NK-92 (cell line): ENCODE measurements around the gene DEFB124.
"Not testable (repeated sequence)": the region's sequence is repeated elsewhere in the genome, so short reads cannot be mapped to it uniquely, and the experiment has no call there.

Experiments used
- DNase-seq: peaks from one replicate; lab custom pipeline; 2025; ENCODE audit not compliant: unreplicated experiment; lab: John Stamatoyannopoulos, UW

Gene DEFB124

DNA sequence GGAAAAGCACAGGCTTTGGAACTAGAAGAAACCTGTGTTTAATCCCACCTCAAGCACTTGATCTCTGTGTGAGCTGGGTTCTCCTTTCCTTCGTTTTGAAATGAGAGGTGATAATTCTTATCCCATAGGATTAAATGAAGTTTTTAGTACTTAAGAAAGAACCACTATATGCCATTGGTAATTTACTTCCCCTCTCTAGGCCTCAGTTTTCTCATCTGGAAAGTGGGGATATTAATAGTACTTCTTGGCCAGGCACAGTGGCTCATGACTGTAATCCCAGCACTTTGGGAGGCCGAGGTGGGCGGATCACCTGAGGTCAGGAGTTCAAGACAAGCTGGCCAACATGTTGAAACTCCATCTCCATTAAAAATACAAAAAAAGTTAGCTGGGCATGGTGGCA, 14.2 kb upstream of the DEFB124 start:
- DNase-seq: no peak

DNA sequence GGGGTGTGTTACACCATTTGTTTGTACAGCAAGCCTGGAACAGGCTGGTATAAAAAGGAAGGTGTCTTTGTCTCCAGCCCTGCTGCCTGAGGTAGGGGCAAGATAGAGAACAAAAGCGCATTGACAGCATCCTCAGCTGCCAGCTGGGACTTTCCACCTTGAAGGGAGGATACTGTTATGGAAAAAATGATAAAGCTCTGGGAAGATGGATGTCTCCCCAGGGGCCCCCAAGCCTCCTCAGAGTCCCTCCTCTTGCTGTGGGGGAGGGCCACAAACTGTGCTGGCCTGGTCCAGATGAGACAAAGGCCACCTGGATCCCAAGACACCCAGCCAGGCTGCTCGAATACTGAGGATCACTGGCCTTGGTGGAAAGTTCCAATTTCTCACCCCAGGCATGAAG, 13.2 kb upstream of the DEFB124 start:
- no peak for DNase-seq

DNA sequence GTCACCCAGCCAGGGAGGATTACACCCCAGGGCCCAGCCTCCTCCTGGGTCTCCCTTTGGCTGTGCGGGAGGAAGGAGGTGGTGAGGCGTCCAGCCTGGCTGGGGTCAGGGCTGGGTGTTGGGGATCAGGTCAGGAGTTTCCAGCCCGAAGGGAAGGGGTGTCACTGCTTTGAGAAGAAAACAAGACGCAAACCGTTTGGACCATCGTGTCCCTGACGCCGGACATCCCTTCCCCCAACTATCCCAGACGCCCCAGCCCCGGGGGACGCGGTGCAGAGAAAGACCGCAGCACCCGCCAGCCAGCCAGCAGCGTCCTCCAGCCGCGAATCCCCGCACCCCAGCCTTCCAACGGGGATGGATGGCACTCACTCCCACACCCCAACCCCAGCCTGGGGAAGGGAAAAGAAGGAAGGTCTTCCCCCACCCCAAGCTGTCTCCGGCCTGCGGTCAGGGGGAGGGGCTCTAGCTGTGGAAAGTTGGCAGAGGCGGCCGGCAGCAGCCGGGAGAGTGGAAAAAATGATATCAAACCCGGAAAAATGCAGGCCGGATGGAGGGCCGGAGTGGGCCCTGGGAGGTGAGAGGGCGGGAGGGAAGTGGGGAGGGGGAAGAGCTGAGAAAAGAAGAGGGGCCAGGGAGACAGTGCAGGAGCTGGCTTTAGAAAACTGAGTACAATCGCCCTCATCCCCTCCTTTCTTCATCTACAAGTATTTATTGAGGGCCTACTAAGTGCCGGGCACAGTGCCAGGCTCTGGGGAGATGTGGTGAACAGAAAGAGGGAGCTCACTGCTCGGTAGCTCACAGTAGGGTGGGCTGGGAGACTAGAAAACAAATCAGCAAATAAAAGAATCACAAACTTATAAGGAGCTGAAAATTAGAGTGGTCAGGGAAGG, 10.8 kb upstream of the DEFB124 start:
- DNase-seq: no peak

DNA sequence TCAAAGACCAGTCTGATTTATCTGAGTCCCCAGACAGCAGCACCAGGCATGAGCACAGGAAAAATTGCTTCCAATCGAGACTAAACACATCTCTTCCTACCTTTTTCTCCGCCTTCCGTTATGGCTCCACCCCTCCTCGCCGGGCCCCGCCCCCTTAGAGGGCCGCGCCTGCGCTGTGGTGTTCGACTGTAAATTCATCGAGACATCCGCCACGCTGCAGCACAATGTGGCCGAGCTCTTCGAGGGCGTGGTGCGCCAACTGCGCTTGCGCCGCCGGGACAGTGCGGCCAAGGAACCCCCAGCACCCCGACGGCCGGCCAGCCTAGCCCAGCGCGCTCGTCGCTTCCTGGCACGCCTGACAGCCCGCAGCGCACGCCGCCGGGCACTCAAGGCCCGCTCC, 9.1 kb upstream of the DEFB124 start:
- DNase-seq: no peak

DNA sequence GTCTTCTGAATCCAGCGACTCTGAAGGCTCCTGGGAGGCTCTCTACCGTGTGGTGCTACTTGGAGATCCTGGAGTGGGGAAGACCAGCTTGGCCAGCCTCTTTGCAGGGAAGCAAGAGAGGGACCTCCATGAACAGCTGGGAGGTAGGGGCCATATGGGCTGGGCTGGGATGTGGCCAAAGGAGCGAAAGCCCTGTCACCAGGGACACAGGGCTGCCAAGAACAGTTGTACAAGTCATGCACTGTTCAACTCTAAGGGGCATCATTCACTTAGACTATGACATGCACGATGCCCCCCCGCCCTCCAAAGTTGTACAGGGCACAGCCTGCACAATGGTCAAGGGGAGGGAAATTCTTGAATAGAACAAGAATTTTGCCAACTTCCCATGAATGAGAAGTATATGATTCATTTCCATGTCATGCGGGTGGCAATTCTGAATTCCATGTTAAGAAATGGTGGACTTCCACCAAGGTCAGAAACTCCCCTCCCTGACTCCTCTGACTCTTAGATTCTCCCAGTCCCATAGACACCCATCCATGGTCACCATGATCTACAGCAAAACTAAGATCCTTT, 1.8 kb upstream of the DEFB124 start:
- DNase-seq: no peak

DNA sequence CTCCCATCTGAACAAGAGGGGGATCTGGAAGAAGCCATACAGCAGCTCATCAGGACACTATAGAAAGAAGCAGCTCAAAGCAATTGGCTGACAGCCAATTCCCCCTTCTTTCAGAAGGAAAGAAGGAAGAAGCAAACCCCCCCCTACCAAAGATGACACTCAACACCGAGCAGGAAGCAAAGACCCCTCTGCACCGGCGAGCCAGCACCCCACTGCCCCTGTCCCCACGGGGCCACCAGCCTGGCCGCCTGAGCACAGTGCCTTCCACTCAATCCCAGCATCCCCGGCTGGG, 1.3 kb upstream of the DEFB124 start:
- DNase-seq: no peak

DNA sequence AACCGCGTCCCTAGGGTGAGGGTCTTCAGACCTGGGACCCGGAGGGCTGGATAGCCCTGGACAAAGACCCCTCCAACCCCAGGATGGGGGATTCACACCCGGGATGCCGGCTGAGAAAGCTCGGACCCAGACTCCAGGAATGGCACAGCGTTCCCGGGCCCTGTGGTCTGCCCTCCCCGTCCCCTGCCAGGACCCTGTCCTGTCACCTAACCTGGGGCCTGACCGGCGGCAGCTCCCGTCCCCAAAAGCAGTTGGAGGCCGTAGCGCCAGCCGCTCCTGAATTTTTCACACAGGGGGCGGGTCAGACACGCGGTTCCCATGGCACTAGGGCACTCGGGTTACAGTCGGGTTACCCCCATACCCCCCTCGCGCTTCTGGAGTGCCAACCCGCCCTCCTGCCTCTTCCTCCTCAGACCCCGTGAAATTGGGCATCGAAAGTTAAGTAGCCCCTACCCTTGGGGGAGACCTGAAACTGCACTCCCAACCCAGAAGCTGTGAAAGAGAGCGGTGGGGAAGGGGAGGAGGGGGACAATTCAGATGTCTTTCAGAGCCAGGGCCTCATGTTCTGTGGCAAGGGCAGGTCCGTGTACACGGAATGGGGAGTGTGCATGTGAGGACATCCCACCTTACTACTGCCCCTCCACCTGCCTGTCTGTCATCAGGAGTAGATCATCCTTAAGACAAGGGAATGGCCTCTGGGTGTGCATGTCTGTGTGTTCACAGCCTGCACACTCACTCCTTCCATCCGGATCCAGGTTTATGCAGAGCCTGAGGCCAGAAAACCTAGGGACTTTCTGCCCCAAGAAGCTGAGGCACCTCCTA, 756 bp upstream of the DEFB124 start:
- no peak for DNase-seq

DNA sequence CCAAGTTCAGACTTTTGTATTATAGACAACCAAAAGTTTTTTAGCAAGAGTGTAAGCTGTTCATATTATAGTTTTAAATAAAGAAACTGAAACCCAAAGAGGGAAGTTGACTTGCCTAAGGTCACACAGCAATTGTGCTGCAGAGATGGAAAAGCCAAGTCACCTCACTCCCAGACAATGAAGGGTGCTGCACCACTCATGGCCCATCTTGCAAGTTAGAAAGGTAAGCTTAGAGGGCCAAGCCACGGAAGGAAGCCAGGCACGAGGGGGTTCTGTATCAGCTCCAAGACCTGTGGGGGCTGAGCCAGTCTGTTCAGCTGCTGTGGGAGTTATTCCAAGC, 860 bp downstream of the DEFB124 start:
- DNase-seq: no peak

DNA sequence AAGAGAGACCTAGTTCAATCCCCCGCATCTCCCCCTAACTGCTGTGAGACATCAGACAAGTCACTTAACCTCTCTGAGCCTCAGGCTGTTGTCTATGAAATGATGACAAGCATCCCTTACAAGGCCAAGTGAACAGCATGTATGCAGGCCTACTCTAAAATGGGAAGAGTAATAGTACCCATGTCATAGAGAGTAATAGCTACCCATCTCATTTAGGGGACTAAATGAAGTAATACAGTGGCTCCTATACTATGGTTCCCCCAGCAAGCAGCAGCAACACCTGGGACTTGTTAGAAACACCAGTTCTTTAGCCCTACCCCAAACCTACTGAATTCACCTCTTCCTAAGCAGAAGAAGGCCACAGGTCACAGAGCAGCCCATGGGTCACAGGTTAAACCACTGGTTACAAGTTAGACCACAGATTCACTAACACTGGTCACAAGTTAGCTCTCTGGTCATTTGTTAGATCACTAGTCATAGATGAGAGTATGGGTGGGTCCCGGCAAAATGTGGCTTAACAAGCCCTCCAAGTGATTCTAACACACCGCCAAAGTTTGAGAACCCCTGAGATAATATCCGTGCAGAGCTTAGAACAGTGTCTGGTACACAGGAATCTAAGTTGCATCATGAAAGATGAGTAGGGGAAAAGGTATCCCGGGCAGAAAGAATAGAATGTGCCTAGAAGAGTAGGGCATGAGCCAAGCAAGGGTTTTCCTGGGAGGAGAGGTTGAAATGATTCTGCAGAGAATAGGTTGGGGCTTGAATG, 1.4 kb downstream of the DEFB124 start:
- no peak for DNase-seq

DNA sequence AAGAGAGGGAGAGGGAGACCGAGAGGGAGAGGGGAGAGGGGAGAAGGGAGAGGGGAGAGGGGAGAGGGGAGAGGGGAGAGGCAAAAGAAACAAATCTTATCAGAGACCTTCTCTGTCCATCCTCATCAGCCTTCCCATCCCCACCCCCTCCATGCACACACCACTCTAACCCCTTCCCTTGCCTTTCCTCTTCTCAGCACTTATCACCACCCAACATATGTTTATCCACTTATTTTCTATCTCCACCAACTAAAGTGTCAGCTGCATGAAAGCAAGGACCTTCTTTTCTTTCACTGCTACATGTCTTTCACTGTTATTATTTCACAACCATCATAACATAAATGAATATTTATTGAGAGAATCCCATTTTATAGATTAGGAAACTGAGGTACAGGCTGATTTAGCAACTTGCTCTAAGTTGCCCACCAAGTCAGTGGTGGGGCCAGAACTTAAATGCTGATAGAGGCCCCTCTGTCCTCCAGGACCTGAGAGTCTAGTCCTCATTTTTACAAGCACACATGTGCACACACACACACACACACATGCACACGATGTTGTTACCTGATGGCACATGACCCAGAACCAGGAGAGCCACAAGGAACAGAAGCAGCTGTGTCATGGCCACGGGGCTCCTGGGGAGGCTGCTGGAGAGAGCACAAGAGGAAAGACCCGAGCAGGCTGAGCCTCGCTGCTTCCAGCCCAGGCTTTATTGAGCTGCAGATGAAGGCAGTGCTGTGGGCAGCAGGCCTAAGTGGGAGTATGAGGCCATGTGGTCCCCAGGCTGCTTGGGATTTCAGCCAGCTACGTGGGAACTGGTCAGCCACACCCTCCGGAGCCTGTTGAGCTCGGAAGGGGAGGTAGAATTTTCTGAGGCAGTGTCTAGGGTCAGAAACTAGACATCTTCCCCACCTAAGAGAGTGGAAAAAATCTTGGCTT, 2.3 kb downstream of the DEFB124 start:
- DNase-seq: no peak

DNA sequence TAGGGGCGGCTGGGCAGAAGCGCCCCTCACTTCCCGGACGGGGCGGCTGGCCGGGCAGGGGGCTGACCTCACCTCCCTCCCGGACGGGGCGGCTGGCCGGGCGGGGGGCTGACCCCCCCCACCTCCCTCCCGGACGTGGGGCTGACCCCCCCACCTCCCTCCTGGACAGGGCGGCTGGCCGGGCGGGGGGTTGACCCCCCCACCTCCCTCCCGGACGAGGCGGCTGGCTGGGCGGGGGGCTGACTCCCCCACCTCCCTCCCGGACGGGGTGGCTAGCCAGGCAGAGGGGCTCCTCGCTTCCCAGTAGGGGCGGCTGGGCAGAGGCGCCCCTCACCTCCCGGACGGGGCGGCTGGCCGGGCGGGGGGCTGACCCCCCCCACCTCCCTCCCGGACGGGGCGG, 4.0 kb downstream of the DEFB124 start:
- DNase-seq: not testable (repeated sequence)

DNA sequence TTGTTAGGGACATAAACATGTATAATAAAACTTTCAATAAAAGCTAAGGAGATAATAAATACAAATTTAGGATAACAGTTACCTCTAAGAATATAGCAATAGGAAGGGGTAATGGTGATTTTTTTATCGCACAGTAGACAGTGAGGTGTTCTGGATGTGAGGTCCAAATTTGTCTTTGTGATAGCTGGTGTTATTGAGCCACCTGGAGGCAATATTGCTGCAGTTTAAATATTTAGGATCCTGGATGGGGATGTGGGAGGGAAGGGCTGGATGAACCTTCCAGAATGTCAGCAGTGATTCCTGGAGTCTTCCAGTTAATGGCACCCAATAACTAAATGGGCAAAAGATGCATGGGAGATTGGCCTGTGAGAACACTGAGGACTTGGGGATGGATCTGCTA, 20.6 kb downstream of the DEFB124 start:
- no peak for DNase-seq

DNA sequence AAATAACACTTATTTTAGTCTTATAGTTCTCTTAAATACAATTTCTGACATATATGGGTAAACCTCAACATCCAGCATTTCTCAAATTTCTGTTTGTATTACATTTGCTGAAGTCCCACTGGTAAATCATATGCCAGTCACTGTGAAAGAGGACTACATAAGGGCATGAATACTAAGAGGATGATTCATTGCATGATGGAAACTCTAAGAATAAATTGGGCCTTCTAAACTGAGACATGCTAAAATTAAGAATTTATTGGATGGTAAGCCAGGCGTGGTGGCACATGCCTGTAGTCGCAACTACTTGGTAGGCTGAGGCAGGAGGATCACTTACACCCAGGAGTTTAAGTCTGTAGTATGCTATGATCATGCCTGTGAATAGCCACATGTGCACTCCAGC, 22.4 kb downstream of the DEFB124 start:
- no peak for DNase-seq

DNA sequence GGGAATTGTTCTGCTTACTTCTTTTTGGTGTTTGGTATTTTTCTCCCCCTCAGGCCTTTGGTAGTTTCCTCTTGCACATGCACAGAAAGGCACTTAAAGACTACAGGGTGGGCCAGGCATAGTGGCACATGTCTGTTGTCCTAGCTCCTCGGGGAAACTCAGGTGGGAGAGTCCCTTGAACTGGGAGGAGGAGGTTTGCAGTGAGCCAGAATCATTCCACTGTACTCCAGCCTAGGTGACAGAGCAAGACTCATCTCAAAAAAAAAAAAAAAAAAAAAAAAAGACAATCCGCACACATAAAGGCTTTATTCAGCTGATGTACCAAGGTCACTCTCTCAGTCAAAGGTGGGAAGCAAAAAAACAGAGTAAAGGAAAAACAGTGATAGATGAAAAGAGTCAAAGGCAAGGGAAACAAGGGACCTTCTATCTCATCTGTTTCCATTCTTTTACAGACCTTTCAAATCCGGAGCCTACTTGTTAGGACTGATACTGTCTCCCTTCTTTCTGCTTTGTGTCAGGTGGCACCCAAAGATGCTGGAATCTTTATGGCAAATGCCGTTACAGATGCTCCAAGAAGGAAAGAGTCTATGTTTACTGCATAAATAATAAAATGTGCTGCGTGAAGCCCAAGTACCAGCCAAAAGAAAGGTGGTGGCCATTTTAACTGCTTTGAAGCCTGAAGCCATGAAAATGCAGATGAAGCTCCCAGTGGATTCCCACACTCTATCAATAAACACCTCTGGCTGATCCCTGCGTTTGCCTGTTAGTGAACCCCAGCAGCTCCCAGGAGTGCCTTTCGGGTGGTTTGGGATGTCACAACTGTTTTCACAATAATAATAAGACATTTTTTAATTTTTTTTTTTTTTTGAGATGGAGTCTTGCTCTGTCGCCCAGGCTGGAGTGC, 25.2 kb downstream of the DEFB124 start:
- no peak for DNase-seq

DNA sequence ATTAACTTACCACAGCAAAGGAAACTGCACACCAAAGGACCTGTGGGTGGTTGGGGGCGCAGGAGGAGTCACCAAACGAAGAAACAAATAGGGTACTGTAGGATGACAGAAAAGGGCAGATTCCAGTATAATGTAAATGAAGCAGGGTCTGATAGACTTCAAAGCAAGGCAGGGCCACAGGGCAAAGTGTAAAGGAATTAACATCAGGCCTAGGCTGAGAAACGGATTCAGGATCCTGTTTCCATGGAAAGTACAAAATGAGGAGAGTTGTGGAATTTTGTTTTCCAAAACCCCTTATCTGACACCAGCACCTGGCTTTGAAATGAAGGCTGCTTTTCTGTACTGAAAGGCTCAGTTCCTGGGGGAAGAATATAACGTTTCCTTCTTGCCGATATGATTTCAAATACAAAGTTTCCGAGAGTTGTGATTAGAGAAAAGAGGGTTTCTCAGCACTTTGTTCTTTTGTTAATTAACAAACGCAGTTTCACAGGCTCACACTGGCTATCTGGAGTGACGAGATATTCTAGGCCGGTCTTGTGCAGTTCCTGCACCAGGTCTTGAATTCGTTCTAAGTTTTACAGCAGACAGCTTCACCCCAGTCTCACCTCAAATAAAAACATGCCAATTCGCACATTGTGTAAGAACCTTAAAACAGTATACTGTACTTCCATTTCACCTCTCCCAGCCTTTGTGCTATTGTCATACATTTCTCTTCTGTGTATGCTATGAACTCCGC, 28.7 kb downstream of the DEFB124 start:
- no peak for DNase-seq

DNA sequence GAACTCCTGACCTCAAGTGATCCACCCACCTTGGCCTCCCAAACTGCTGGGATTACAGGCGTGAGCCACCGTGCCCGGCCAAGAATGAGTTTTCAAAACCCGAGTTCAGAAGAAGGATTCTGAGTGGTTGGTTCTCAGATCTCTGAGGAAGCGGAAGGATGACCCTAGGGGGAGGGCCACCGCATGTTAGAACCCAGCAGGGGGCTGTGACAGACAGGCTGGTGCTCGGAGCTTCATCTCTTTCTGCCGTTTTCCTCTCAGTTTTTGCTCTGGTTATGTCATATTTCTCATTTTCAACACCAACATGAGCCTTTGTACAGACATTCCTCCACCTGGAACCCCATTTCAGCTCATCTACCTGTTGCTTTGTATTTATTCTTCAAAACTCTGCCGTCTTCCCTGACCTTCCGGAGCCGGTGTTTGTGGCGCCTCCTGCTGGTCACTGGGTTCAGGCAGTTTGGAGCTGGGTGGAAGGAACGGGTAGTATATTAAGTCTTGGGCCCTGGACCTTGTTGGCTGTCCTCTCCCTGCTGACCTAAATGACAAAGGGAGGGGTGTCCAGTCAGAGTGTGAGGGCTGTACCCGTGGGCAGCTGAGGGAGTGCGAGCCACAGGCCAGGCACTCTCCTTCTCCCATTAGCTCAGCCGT, 34.8 kb downstream of the DEFB124 start, which contains the start of gene DEFB123:
Gene DEFB123, plus strand, starts transcription at position 621 of the 648 bp plus-strand sequence. CDS start 67 bp downstream, outside the sequence.
- no peak for DNase-seq

DNA sequence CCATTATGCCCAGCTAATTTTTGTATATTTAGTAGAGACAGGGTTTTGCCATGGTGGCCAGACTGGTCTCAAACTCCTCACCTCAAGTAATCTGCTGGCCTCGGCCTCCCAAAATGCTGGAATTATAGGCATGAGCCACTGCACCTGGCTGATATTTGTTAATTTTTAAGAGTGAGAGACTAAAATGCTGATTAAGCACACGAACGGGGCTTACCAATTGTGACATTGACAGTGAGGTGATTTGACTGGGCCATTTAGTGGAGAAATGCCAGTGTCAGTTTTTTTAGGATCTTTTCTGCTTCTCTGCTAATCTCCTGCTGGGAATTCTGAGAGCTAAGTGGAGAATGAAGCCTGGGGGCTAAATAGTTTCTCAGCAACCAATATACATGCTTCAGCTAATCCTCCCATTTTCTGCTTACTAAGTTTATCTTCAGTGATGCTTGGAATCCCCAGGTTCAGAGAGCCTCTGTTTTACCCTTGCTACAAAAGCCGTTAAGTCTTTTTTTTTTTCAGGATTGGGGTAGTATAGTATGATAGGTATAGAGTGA, 44.3 kb downstream of the DEFB124 start:
- DNase-seq: no peak

DNA sequence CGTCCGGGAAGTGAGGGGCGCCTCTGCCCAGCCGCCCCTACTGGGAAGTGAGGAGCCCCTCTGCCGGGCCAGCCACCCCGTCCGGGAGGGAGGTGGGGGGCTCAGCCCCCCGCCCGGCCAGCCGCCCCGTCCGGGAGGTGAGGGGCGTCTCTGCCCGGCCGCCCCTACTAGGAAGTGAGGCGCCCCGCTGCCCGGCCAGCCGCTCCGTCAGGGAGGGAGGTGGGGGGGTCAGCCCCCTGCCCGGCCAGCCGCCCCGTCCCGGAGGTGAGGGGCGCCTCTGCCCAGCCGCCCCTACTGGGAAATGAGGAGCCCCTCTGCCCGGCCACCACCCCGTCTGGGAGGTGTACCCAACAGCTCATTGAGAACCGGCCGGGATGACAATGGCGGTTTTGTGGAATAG, 47.4 kb downstream of the DEFB124 start:
- DNase-seq: not testable (repeated sequence)
